ENCODE measurements around the gene HNRNPH1. TPM values are rescaled to one million over a fixed set of nuclear protein-coding genes. Genes with fewer than 3 reads are reported as not detected.

Gene HNRNPH1
- total RNA-seq, 1 experiment from 2014 or later: 865 TPM

- TF ChIP-seq FOXP1 (CRISPR knock-in tag; IDR thresholded peaks at IDR 0.05; ENCODE audit: borderline replicate concordance) (peak; percentile 14; the same call in 1 of the 2 replicates), GRHL2 (CRISPR knock-in tag; IDR thresholded peaks at IDR 0.05; ENCODE audit: insufficient replicate concordance, severe bottlenecking) (no peak), SOX15 (CRISPR knock-in tag; IDR thresholded peaks at IDR 0.05) (no peak), CREB1 (CRISPR knock-in tag; IDR thresholded peaks at IDR 0.05) (0 out of 2 replicates have a peak, but pooled peaks have one; percentile 15), NR2C2 (CRISPR knock-in tag; IDR thresholded peaks at IDR 0.05) (0 out of 2 replicates have a peak, but pooled peaks have one; percentile 27), FOXK1 (CRISPR knock-in tag; IDR thresholded peaks at IDR 0.05) (0 out of 2 replicates have a peak, but pooled peaks have one; percentile 36), TEAD1 (CRISPR knock-in tag; IDR thresholded peaks at IDR 0.05) (0 out of 2 replicates have a peak, but pooled peaks have one; percentile 36), RELA (CRISPR knock-in tag; IDR thresholded peaks at IDR 0.05; ENCODE audit: borderline replicate concordance) (no peak), KAT7 (CRISPR knock-in tag; IDR thresholded peaks at IDR 0.05; ENCODE audit: borderline replicate concordance) (no peak), ZBTB43 (CRISPR knock-in tag; IDR thresholded peaks at IDR 0.05) (peak; percentile 50; the same call in 1 of the 2 replicates), MYBL2 (CRISPR knock-in tag; IDR thresholded peaks at IDR 0.05) (0 out of 2 replicates have a peak, but pooled peaks have one; percentile 8)
- TF ChIP-seq, protein P1, sequence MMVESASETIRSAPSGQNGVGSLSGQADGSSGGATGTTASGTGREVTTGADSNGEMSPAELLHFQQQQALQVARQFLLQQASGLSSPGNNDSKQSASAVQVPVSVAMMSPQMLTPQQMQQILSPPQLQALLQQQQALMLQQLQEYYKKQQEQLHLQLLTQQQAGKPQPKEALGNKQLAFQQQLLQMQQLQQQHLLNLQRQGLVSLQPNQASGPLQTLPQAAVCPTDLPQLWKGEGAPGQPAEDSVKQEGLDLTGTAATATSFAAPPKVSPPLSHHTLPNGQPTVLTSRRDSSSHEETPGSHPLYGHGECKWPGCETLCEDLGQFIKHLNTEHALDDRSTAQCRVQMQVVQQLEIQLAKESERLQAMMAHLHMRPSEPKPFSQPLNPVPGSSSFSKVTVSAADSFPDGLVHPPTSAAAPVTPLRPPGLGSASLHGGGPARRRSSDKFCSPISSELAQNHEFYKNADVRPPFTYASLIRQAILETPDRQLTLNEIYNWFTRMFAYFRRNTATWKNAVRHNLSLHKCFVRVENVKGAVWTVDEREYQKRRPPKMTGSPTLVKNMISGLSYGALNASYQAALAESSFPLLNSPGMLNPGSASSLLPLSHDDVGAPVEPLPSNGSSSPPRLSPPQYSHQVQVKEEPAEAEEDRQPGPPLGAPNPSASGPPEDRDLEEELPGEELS (CRISPR knock-in tag; IDR thresholded peaks at IDR 0.05): no peak
- TF ChIP-seq, protein P2, sequence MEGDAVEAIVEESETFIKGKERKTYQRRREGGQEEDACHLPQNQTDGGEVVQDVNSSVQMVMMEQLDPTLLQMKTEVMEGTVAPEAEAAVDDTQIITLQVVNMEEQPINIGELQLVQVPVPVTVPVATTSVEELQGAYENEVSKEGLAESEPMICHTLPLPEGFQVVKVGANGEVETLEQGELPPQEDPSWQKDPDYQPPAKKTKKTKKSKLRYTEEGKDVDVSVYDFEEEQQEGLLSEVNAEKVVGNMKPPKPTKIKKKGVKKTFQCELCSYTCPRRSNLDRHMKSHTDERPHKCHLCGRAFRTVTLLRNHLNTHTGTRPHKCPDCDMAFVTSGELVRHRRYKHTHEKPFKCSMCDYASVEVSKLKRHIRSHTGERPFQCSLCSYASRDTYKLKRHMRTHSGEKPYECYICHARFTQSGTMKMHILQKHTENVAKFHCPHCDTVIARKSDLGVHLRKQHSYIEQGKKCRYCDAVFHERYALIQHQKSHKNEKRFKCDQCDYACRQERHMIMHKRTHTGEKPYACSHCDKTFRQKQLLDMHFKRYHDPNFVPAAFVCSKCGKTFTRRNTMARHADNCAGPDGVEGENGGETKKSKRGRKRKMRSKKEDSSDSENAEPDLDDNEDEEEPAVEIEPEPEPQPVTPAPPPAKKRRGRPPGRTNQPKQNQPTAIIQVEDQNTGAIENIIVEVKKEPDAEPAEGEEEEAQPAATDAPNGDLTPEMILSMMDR (IDR thresholded peaks at IDR 0.05): no peak
- TF ChIP-seq, protein P3, sequence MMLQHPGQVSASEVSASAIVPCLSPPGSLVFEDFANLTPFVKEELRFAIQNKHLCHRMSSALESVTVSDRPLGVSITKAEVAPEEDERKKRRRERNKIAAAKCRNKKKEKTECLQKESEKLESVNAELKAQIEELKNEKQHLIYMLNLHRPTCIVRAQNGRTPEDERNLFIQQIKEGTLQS (CRISPR knock-in tag; conservative IDR thresholded peaks at IDR 0.05): no peak
These were observed 653 bp upstream of the HNRNPH1 start (continued) for GRCh38 chr5:179623906-179624741.

GRCh38 chr5:179621551-179622214 lies 1.8 kb downstream of the HNRNPH1 start:
- DNase-seq (ENCODE audit: low spot score): no peak
- H3K4me3 Mint-ChIP-seq: peak overlapping the region; percentile 90
- H3K27me3 Mint-ChIP-seq (ENCODE audit: low read depth): no peaks in the 10 kb centered on the region
- H3K27ac Mint-ChIP-seq: peak overlapping the region; percentile 73
- POLR2A ChIA-PET: interaction anchor here (0.9 to 2.9 kb wide), 2 partner anchors 9 to 14 kb away, joined by 3 to 31 read pairs; no protein-coding TSS in a partner anchor
- peaks cover 51% of the 10 kb centered on the region for H3K4me1 Mint-ChIP-seq
- H3K36me3 Mint-ChIP-seq: peaks cover 62% of the 10 kb centered on the region
- no peak for ATAC-seq
- CTCF ChIA-PET: interaction anchor here (0.6 kb wide), 1 partner anchor 10 kb away, joined by 3 read pairs; no protein-coding TSS in a partner anchor
- no peaks in the 10 kb centered on the region for H3K9me3 Mint-ChIP-seq
- TF ChIP-seq ATF2 (CRISPR knock-in tag; IDR thresholded peaks at IDR 0.05; ENCODE audit: borderline replicate concordance, low read depth) (no peak), FOXP1 (CRISPR knock-in tag; IDR thresholded peaks at IDR 0.05; ENCODE audit: borderline replicate concordance) (no peak), MXD4 (CRISPR knock-in tag; IDR thresholded peaks at IDR 0.05; ENCODE audit: borderline replicate concordance) (no peak), ZNF138 (CRISPR knock-in tag; conservative IDR thresholded peaks at IDR 0.05) (no peak), ZNF317 (CRISPR knock-in tag; IDR thresholded peaks at IDR 0.05; ENCODE audit: borderline replicate concordance, low read depth) (no peak), HMGXB4 (CRISPR knock-in tag; IDR thresholded peaks at IDR 0.05) (no peak), NR2C2 (CRISPR knock-in tag; IDR thresholded peaks at IDR 0.05) (no peak), PRRX2 (CRISPR knock-in tag; IDR thresholded peaks at IDR 0.05) (no peak), ZNF396 (CRISPR knock-in tag; IDR thresholded peaks at IDR 0.05; ENCODE audit: borderline replicate concordance) (no peak), NR1H2 (CRISPR knock-in tag; IDR thresholded peaks at IDR 0.05) (no peak), ZNF425 (CRISPR knock-in tag; conservative IDR thresholded peaks at IDR 0.05) (no peak)
